KOPT-K1 (cell line): ENCODE data around the gene FBXO10.

Source experiments
- H3K27ac ChIP-seq: fragments of 200-600 bp; sonication (generic); 2 replicates; pipeline ENCODE4 v1.5.1; 2016; ENCODE audit warnings: antibody characterized with exemption, mild to moderate bottlenecking, low read depth, low read length; ENCODE audit not compliant: poor library complexity, severe bottlenecking
- H3K36me3 ChIP-seq: fragments of 200-600 bp; sonication (generic); 2 replicates; pipeline ENCODE4 v1.5.1; 2017; ENCODE audit warnings: antibody characterized with exemption, mild to moderate bottlenecking, low read length, moderate library complexity; ENCODE audit not compliant: insufficient read depth
- H3K9me3 ChIP-seq: fragments of 200-600 bp; sonication (generic); 2 replicates; pipeline ENCODE4 v1.5.1; 2017; ENCODE audit warnings: antibody characterized with exemption, low read length, mild to moderate bottlenecking; ENCODE audit not compliant: insufficient read depth, poor library complexity, severe bottlenecking

FBXO10 gene

GRCh38 chr9:37547328-37547878 is 28.8 kb downstream of the FBXO10 start:
- Histone ChIP-seq H3K27ac (no peak overlapping the region), H3K36me3 (no peaks in the 10 kb centered on the region), H3K9me3 (no peaks in the 10 kb centered on the region)

GRCh38 chr9:37543468-37543867 is 32.7 kb downstream of the FBXO10 start:
- Histone ChIP-seq H3K36me3 (no peaks in the 10 kb centered on the region; the same call in 1 of the 2 replicates), H3K27ac (no peak overlapping the region), H3K9me3 (no peaks in the 10 kb centered on the region)

- Histone ChIP-seq H3K36me3 (no peaks in the 10 kb centered on the region; the same call in 1 of the 2 replicates), H3K27ac (no peak overlapping the region), H3K9me3 (no peaks in the 10 kb centered on the region)
Observed at GRCh38 chr9:37542895-37543294, 33.3 kb downstream of the FBXO10 start.

GRCh38 chr9:37542488-37542887 is 33.7 kb downstream of the FBXO10 start:
- Histone ChIP-seq H3K36me3 (peaks cover under 1% of the 10 kb centered on the region; the same call in 1 of the 2 replicates), H3K9me3 (no peaks in the 10 kb centered on the region), H3K27ac (no peak overlapping the region)

GRCh38 chr9:37541465-37541864 is 34.7 kb downstream of the FBXO10 start:
- H3K27ac ChIP-seq = no peak overlapping the region
- H3K9me3 ChIP-seq = no peaks in the 10 kb centered on the region
- peaks cover 9% of the 10 kb centered on the region; the same call in 1 of the 2 replicates for H3K36me3 ChIP-seq

GRCh38 chr9:37540634-37541033 is 35.5 kb downstream of the FBXO10 start:
- H3K27ac ChIP-seq = no peak overlapping the region

GRCh38 chr9:37539634-37540033 is 36.5 kb downstream of the FBXO10 start:
- no peaks in the 10 kb centered on the region for H3K9me3 ChIP-seq
- no peak overlapping the region for H3K27ac ChIP-seq
- H3K36me3 ChIP-seq = peaks cover 10% of the 10 kb centered on the region; the same call in 1 of the 2 replicates

More at GRCh38 chr9:37540634-37541033, 35.5 kb downstream of the FBXO10 start:
- H3K9me3 ChIP-seq = no peaks in the 10 kb centered on the region
- H3K36me3 ChIP-seq = peaks cover 10% of the 10 kb centered on the region; the same call in 1 of the 2 replicates

- Histone ChIP-seq H3K27ac (no peak overlapping the region), H3K36me3 (peaks cover 10% of the 10 kb centered on the region; the same call in 1 of the 2 replicates), H3K9me3 (no peaks in the 10 kb centered on the region)
Observed at GRCh38 chr9:37538099-37538498, 38.1 kb downstream of the FBXO10 start.

- no peak overlapping the region for H3K27ac ChIP-seq
- no peaks in the 10 kb centered on the region for H3K9me3 ChIP-seq
- peaks cover 10% of the 10 kb centered on the region; the same call in 1 of the 2 replicates for H3K36me3 ChIP-seq
Observed at GRCh38 chr9:37534901-37535300, 41.3 kb downstream of the FBXO10 start.

- Histone ChIP-seq H3K27ac (no peak overlapping the region), H3K36me3 (peaks cover 10% of the 10 kb centered on the region; the same call in 1 of the 2 replicates), H3K9me3 (no peaks in the 10 kb centered on the region)
Observed at GRCh38 chr9:37534412-37534811, 41.8 kb downstream of the FBXO10 start.

GRCh38 chr9:37531699-37532098 is 44.5 kb downstream of the FBXO10 start:
- Histone ChIP-seq H3K36me3 (peaks cover 4% of the 10 kb centered on the region; the same call in 1 of the 2 replicates), H3K9me3 (no peaks in the 10 kb centered on the region), H3K27ac (no peak overlapping the region)

- Histone ChIP-seq H3K9me3 (no peaks in the 10 kb centered on the region), H3K36me3 (peaks cover 8% of the 10 kb centered on the region; the same call in 1 of the 2 replicates), H3K27ac (no peak overlapping the region)
Observed at GRCh38 chr9:37528652-37529471, 47.3 kb downstream of the FBXO10 start.

- H3K9me3 ChIP-seq = no peaks in the 10 kb centered on the region
- no peak overlapping the region for H3K27ac ChIP-seq
- peaks cover 8% of the 10 kb centered on the region; the same call in 1 of the 2 replicates for H3K36me3 ChIP-seq
Observed at GRCh38 chr9:37523916-37524315, 52.3 kb downstream of the FBXO10 start.

GRCh38 chr9:37522971-37523370 is 53.2 kb downstream of the FBXO10 start:
- no peak overlapping the region for H3K27ac ChIP-seq
- H3K36me3 ChIP-seq = peaks cover 8% of the 10 kb centered on the region; the same call in 1 of the 2 replicates
- H3K9me3 ChIP-seq = no peaks in the 10 kb centered on the region

GRCh38 chr9:37521111-37521510 is 55.1 kb downstream of the FBXO10 start:
- Histone ChIP-seq H3K36me3 (peaks cover 8% of the 10 kb centered on the region; the same call in 1 of the 2 replicates), H3K27ac (no peak overlapping the region), H3K9me3 (no peaks in the 10 kb centered on the region)
